Measurements from ENCODE around the gene PSMB11.

PSMB11 gene

GRCh38 chr14:23047751-23048693, 6.0 kb downstream of the PSMB11 start:
- no peak overlapping the region for H3K4me3 ChIP-seq (ENCODE audit: low read length)
- peaks cover 6% of the 10 kb centered on the region for H3K4me1 ChIP-seq (ENCODE audit: control insufficient read depth, insufficient read depth, low read length)
- H3K27me3 ChIP-seq (ENCODE audit: control insufficient read depth, insufficient read depth, low read length), result no peaks in the 10 kb centered on the region
- no peaks in the 10 kb centered on the region for H3K9me3 ChIP-seq (replicated peaks; ENCODE audit: low read length)
- H3K4me2 ChIP-seq (ENCODE audit: low read length), result no peak overlapping the region
- no peak overlapping the region for H3K9ac ChIP-seq (ENCODE audit: low read depth, low read length)
- no peaks in the 10 kb centered on the region for H3K36me3 ChIP-seq (ENCODE audit: insufficient read depth, low read length)

- H3K4me3 ChIP-seq (ENCODE audit: low read length), result no peak overlapping the region
- H3K36me3 ChIP-seq (ENCODE audit: insufficient read depth, low read length), result no peaks in the 10 kb centered on the region
- H3K9ac ChIP-seq (ENCODE audit: low read depth, low read length), result no peak overlapping the region
- H3K9me3 ChIP-seq (replicated peaks; ENCODE audit: low read length), result no peaks in the 10 kb centered on the region
- no peak overlapping the region for H3K4me2 ChIP-seq (ENCODE audit: low read length)
- H3K27me3 ChIP-seq (ENCODE audit: control insufficient read depth, insufficient read depth, low read length), result no peaks in the 10 kb centered on the region
- H3K4me1 ChIP-seq (ENCODE audit: control insufficient read depth, insufficient read depth, low read length), result peaks cover 6% of the 10 kb centered on the region
Measured at GRCh38 chr14:23049011-23049410, 7.0 kb downstream of the PSMB11 start.

GRCh38 chr14:23051141-23052057, 9.4 kb downstream of the PSMB11 start:
- H3K4me2 ChIP-seq (ENCODE audit: low read length), result no peak overlapping the region
- H3K9me3 ChIP-seq (replicated peaks; ENCODE audit: low read length), result no peaks in the 10 kb centered on the region
- no peak overlapping the region for H3K9ac ChIP-seq (ENCODE audit: low read depth, low read length)
- H3K4me1 ChIP-seq (ENCODE audit: control insufficient read depth, insufficient read depth, low read length), result peaks cover 10% of the 10 kb centered on the region
- H3K36me3 ChIP-seq (ENCODE audit: insufficient read depth, low read length), result no peaks in the 10 kb centered on the region
- H3K4me3 ChIP-seq (ENCODE audit: low read length), result no peak overlapping the region
- H3K27me3 ChIP-seq (ENCODE audit: control insufficient read depth, insufficient read depth, low read length), result no peaks in the 10 kb centered on the region

- peaks cover 18% of the 10 kb centered on the region for H3K4me1 ChIP-seq (ENCODE audit: control insufficient read depth, insufficient read depth, low read length)
- H3K27me3 ChIP-seq (ENCODE audit: control insufficient read depth, insufficient read depth, low read length), result no peaks in the 10 kb centered on the region
- no peak overlapping the region for H3K4me2 ChIP-seq (ENCODE audit: low read length)
- H3K9me3 ChIP-seq (replicated peaks; ENCODE audit: low read length), result no peaks in the 10 kb centered on the region
- H3K4me3 ChIP-seq (ENCODE audit: low read length), result no peak overlapping the region
- no peak overlapping the region for H3K9ac ChIP-seq (ENCODE audit: low read depth, low read length)
- no peaks in the 10 kb centered on the region for H3K36me3 ChIP-seq (ENCODE audit: insufficient read depth, low read length)
Measured at GRCh38 chr14:23052182-23052623, 10.2 kb downstream of the PSMB11 start.

- Histone ChIP-seq H3K4me1 (ENCODE audit: control insufficient read depth, insufficient read depth, low read length) (peaks cover 19% of the 10 kb centered on the region), H3K4me3 (ENCODE audit: low read length) (no peak overlapping the region), H3K36me3 (ENCODE audit: insufficient read depth, low read length) (no peaks in the 10 kb centered on the region), H3K9me3 (replicated peaks; ENCODE audit: low read length) (no peaks in the 10 kb centered on the region), H3K9ac (ENCODE audit: low read depth, low read length) (no peak overlapping the region), H3K4me2 (ENCODE audit: low read length) (no peak overlapping the region), H3K27me3 (ENCODE audit: control insufficient read depth, insufficient read depth, low read length) (no peaks in the 10 kb centered on the region)
Measured at GRCh38 chr14:23052671-23053070, 10.7 kb downstream of the PSMB11 start.

- no peaks in the 10 kb centered on the region for H3K36me3 ChIP-seq (ENCODE audit: insufficient read depth, low read length)
- H3K9ac ChIP-seq (ENCODE audit: low read depth, low read length), result no peak overlapping the region
- no peaks in the 10 kb centered on the region for H3K27me3 ChIP-seq (ENCODE audit: control insufficient read depth, insufficient read depth, low read length)
- H3K9me3 ChIP-seq (replicated peaks; ENCODE audit: low read length), result no peaks in the 10 kb centered on the region
- no peak overlapping the region for H3K4me3 ChIP-seq (ENCODE audit: low read length)
- peaks cover 25% of the 10 kb centered on the region for H3K4me1 ChIP-seq (ENCODE audit: control insufficient read depth, insufficient read depth, low read length)
- no peak overlapping the region for H3K4me2 ChIP-seq (ENCODE audit: low read length)
Measured at GRCh38 chr14:23053426-23053825, 11.4 kb downstream of the PSMB11 start.

GRCh38 chr14:23054000-23054811, 12.2 kb downstream of the PSMB11 start:
- no peak overlapping the region for H3K4me3 ChIP-seq (ENCODE audit: low read length)
- no peak overlapping the region for H3K9ac ChIP-seq (ENCODE audit: low read depth, low read length)
- no peaks in the 10 kb centered on the region for H3K27me3 ChIP-seq (ENCODE audit: control insufficient read depth, insufficient read depth, low read length)
- no peak overlapping the region for H3K4me2 ChIP-seq (ENCODE audit: low read length)
- peaks cover 6% of the 10 kb centered on the region for H3K36me3 ChIP-seq (ENCODE audit: insufficient read depth, low read length)
- H3K9me3 ChIP-seq (replicated peaks; ENCODE audit: low read length), result no peaks in the 10 kb centered on the region
- peaks cover 25% of the 10 kb centered on the region for H3K4me1 ChIP-seq (ENCODE audit: control insufficient read depth, insufficient read depth, low read length)

GRCh38 chr14:23055147-23055550, 13.1 kb downstream of the PSMB11 start:
- Histone ChIP-seq H3K4me1 (ENCODE audit: control insufficient read depth, insufficient read depth, low read length) (peaks cover 25% of the 10 kb centered on the region), H3K9me3 (replicated peaks; ENCODE audit: low read length) (no peaks in the 10 kb centered on the region), H3K36me3 (ENCODE audit: insufficient read depth, low read length) (peaks cover 11% of the 10 kb centered on the region), H3K4me3 (ENCODE audit: low read length) (no peak overlapping the region), H3K4me2 (ENCODE audit: low read length) (no peak overlapping the region), H3K9ac (ENCODE audit: low read depth, low read length) (no peak overlapping the region), H3K27me3 (ENCODE audit: control insufficient read depth, insufficient read depth, low read length) (no peaks in the 10 kb centered on the region)

- H3K4me2 ChIP-seq (ENCODE audit: low read length), result peak overlapping the region; percentile 95
- peaks cover 17% of the 10 kb centered on the region for H3K36me3 ChIP-seq (ENCODE audit: insufficient read depth, low read length)
- no peaks in the 10 kb centered on the region for H3K27me3 ChIP-seq (ENCODE audit: control insufficient read depth, insufficient read depth, low read length)
- no peaks in the 10 kb centered on the region for H3K9me3 ChIP-seq (replicated peaks; ENCODE audit: low read length)
- H3K4me1 ChIP-seq (ENCODE audit: control insufficient read depth, insufficient read depth, low read length), result peaks cover 25% of the 10 kb centered on the region
- H3K4me3 ChIP-seq (ENCODE audit: low read length), result no peak overlapping the region
- H3K9ac ChIP-seq (ENCODE audit: low read depth, low read length), result no peak overlapping the region
Measured at GRCh38 chr14:23055621-23056144, 13.7 kb downstream of the PSMB11 start.

GRCh38 chr14:23056145-23056955, 14.3 kb downstream of the PSMB11 start:
- Histone ChIP-seq H3K4me2 (ENCODE audit: low read length) (peak overlapping the region; percentile 95), H3K36me3 (ENCODE audit: insufficient read depth, low read length) (peaks cover 22% of the 10 kb centered on the region), H3K27me3 (ENCODE audit: control insufficient read depth, insufficient read depth, low read length) (no peaks in the 10 kb centered on the region), H3K9me3 (replicated peaks; ENCODE audit: low read length) (no peaks in the 10 kb centered on the region), H3K4me3 (ENCODE audit: low read length) (peak overlapping the region; percentile 69), H3K4me1 (ENCODE audit: control insufficient read depth, insufficient read depth, low read length) (peaks cover 25% of the 10 kb centered on the region), H3K9ac (ENCODE audit: low read depth, low read length) (peak overlapping the region; percentile 73)

All from skeletal muscle satellite cell (primary cell).